NCI-H1092 treated with DMSO at 0.1 percent for 48 hours (cell line): ENCODE measurements around the gene MAN1A2.
A peak's percentile ranks its signal among the peaks of the same experiment; 100 is the strongest.

Experiments
- DNase-seq: peaks from one replicate; lab custom pipeline; 2025; lab: John Stamatoyannopoulos, UW

The MAN1A2 gene

DNA sequence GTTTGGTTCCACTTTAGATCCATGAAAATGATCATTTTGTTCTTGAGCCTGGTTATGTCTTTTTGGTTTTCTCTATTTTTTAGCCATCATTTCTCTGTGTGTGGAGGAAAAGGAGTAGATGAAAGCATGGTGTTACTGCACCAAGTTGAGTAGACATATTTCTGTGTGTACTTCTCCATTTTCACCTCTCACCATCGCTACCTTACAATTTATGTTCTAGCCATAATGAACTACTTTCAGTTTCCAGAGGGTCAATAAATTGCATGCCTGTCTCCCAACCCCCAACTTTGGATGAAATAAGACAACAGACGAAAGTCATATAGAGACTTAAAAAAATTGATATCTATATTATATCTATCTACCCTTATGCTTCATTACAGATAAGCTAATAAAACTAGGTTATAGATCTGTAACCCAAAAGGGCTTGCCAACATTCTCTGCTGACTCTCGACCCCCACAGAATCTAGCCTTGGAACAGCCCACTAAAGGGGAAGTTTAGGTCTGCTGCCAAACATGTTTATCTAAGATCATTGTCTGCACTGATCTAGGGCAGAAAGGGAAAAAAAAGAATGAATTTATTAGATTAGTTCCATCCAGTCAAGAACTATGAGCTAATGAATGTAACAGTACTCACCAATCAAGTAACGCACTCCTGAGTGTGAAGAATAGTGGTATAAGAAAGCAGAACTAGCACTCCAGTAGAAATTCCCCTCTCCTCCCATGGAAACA is 7.5 kb upstream of the MAN1A2 start:
- DNase-seq = no peak

DNA sequence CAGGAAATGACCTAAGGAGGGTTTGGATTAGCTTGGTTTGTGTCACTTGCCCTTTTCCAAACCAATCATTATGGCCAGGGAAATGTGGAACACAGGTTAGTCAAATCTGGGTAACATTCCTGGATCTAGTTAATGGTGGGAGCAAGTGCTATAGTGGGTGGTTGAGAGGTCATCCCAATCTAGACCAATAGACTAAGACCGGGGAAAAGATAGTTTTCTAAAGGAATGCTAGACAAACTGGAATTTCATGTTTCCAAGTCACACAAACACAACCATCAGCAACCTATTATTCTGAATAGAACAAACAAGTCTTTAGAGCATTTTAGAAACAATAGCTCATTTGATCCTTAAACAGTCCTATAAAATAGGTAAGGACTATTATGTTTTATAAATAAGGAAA is 4.3 kb upstream of the MAN1A2 start:
- DNase-seq = no peak

DNA sequence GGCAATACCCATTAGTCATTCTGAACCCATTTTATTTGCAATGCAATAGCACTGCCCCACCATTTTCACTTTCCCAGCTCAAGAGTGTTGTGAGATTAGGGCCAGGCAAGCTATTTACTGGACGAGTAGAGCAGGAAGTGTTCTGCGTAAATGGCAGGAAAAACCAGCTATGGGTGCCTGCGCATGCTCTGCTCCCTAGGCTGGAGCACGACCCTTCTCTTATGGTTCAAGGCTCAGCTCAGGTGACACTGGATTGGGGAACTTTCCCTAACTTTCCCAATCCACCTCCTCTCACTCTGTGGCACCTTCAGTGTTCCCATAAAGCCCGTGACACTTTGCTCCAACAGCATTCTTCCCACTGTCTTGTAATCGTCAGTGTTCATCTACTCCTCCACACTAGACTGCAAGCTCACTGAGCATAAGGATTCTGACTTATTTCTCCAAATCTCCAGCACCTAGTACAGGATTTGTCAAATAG is 3.6 kb upstream of the MAN1A2 start:
- no peak for DNase-seq

DNA sequence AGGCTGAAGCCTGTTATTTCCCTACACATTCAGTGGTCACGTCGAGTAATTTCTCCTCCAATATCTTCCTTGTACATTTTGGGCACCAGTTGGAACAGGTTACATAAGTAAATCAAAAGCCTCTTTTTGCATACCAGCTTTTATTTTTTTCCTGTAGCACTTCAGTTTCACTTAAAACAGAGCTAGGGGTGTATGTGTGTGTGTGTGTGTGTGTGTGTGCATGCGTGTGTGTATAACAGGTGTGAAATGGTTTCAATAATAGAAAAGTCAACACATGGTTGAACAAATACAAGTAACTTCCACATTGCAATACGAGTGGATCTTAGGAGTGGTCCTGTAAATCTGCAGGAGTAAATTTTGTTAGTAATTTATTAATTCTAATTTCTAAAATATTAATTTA is 3.0 kb upstream of the MAN1A2 start:
- no peak for DNase-seq

DNA sequence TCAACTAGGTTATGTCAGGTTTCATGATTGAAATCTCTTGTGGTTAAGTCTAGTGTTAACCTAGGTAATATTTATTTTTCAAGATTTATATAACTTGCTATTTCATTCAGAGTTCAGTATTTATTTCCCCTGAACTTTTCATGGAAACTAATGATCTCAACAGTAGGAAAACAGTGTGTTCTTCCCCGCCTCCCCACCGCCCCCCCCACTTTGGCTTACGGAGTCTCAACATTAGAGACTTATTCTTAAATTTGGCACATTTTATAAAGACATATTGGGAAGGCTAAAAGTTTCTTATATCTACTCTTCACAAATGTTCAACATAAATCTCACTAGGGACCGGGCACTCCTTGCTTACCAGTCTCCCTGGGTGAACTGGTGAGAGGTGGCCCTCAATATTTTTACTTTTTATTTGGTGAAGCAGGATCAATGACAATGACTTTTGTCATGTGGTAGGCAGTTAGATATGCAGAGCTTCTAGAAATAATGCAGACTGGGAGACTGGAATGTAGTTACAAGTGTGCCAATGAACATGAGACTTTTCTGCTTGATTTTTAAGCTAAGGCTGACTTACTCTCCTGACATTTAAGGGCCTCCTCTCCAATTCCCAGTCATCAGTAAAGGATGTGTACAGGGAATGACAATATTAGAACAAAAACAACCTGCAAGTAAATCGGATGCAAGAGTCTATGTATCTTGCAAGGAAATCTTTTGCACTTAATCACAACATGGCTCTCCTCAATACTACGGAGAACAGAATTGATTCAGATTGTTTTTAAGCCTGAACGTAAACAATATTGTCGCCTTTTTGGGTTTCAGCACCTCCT is 1.7 kb upstream of the MAN1A2 start:
- DNase-seq = peak; percentile 34

DNA sequence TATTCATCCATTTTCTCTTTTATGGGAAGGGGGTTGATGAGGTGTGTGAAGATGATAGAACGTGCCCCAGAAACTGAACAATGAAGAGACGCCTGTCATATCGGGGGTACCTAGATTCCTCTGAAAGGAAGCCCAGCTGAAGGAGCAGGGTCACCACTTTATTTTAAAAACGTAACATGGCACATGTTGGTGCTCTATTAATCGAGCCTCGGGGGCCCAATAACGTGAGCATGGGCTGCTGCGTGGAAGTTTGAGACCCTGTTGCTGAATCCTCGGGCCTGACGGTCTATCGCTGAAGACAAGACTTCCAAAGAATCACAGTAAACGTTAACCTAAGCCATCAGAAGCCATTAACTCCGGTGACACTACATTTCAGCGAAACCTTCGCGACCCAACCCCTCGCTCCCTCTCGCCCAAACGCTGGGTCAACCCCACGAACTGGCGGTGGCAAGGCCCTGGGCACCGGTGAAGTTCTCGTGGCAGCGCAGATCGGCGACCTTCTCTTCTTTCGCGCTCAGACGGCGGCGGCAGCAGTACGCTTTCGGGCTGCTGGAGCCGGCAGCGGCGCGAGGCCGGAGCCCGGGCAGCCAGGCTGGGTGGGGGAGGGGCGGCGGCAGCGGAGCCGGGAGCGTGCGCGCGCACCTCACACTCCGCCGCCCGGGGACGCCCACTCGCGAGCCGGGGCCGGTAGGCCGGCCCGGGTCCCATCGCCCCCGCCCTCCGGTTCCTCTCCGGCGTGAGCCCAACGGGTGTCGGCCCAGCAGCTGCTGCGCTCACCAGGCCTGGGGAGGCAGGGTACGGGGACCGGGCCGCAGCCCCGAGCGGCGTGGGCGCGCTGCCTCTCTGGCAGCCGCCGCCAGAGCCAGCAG is 838 bp upstream of the MAN1A2 start:
- peak; percentile 77 for DNase-seq

DNA sequence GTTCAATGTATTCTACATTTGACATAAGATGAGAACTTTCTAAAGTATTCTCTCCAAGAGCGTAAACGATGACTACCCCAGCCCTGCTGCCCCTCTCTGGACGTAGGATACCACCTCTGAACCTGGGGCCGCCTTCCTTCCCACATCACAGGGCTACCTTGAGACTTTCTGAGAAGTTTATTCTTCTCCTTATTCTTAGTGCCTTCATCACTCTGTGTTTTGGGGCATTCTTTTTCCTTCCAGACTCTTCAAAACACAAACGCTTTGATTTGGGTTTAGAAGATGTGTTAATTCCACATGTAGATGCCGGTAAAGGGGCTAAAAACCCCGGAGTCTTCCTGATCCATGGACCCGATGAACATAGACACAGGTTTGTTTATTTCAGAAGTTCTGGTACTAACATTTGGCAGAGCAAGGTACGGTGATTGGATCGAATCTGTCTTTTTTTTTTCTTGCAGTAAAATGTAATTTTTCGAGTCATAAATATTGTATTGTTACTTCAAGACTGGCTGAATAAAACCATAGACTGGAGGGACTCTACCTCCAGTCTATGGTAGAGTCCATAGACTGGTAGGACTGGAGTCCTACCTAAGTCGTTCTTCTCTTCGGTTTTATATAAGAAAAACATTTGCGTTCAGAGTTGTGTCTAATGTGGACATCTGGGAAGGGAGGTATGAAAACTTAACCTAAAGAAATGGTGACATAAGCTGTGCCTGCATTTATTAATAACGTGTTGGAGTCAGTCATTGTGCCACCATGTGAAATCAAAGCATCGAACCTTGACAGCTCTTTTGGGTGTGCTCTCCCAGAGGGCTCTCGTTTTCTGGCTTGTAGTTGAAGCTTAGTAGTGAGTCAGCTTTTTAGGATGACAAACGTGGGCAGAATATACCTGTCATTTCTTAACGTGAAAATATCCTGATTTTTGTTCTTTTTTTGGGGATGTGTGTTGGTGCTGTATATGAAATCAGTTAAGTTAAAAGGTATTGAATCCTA is 1.2 kb downstream of the MAN1A2 start:
- DNase-seq = peak; percentile 24

DNA sequence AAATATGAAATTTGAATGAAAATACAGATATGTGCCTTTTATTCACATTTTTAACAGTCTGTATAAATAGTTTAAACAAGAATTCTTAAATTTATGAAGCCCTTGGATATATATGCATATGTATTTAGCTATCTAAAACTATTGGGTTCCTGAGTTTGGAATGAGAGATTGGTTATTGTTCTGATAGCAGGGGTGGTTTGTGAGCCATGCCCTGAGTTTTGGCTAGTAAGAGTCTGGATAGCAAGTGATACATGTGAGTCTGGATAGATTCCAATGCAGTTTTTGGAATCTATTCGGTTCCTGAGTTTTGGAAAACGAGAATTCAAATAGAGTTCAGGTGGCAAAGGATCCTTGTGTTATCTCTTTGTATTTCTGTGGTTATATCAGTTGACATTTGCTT is 2.8 kb downstream of the MAN1A2 start:
- no peak for DNase-seq

DNA sequence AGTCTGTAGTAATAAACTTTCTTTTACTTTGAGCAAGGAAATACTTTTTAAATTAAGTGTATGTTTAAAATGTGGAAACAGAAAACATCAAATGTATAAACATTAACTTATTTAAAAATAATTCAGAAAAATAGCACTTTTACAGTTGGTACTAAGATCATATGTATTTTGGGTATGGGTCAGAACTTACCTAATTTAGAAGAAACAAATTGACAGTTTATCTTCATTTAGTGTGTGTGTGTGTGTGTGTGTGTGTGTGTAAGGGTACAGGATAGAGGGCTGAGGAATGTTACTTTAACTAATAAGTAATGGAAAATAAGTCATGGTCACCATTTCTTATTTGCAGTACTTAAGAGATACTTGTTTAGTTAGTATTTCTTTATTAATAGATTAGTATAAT is 3.3 kb downstream of the MAN1A2 start:
- no peak for DNase-seq

DNA sequence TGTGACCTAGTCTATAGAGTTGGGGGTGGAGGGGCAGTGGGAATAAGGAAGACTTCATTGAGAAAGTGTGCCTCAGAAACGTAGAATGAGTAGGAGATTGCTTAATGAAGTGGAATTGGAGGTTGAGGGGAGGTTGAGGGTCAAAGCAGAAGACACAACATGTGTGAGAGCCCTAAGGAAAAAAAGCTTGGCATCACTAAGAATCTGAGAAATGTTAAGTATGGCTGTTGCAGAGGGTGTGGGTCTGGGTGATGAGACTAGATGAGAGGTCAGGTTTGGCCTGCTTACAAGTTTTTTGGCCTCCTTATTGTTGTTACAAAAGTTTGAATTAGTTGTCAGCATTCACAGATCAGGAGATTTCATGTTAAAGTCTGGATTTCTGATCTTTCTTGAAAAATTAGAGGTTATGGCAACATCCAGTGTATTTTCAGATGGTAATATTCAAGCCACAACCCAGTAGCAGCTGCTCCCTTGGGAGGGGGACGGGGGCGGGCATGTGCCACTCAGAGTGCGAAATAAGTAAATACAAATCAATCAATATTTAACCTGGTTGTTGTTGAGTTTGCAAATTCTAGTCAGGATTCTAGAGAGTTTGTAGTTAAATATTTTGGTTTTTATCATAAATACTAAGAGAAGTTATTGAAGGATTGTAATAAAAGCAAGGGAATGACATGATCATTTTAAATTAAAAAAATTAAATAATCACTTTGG is 4.3 kb downstream of the MAN1A2 start:
- no peak for DNase-seq

DNA sequence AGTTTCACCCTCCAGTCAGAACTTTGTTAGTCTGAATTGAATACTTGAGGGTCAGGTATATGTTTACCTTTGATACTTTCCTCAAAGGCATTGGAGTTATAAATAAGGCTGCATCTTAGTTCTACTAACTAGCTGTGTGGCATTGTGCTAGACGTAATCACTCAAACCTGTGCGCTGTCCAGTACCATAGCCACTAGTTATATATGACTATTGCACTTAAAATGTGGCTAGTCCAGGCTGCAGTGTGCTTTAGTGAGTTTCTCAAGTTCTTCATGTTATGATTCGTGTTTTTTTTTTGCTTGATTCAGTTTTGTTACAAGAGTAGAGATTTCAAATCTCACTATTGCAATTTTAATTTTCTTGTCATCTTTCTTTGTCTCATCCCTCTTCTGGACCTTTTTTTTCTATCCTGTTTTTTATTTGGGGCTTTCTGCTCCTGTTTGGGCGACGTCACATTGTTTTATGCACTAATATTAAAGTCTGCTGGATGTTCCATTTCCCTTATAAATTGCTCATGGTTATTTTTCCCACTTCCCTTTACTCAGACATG is 5.7 kb downstream of the MAN1A2 start:
- no peak for DNase-seq

DNA sequence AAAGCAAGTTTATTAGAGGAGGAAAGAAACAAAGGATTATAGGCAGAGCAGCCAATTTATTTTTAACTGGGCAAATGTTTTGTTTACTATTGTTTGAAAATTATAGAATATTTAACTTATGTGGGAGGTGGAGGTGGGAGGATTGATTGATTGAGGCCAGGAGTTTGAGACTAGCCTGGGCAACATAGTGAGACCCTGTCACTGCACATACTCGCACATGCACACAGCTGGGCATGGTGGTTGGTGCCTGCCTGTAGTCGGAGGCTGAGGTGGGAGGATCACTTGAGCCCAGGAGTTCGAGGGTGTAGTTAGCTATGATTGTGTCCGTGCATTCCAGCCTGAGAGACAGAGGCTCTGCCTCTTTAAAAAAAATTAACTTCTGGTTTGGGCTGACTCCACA is 6.7 kb downstream of the MAN1A2 start:
- no peak for DNase-seq

DNA sequence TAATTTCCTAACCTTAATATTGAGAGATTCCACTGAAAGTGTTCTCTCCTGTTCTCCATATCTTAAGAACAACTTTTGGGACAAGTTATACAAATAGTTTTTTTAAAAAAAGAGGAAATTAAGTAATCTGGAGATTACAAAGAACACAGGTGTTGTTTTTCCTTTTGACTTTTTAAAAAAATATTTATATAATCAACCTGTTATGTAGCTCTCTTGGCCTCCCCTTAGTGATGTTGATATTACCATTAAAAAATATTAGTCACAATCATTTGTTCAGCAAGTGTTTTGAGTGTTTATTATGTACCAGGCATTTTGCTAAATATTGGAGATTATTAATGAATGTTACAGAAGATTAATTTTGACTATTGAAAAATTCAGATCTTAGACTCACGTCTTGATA is 8.1 kb downstream of the MAN1A2 start:
- DNase-seq = no peak

DNA sequence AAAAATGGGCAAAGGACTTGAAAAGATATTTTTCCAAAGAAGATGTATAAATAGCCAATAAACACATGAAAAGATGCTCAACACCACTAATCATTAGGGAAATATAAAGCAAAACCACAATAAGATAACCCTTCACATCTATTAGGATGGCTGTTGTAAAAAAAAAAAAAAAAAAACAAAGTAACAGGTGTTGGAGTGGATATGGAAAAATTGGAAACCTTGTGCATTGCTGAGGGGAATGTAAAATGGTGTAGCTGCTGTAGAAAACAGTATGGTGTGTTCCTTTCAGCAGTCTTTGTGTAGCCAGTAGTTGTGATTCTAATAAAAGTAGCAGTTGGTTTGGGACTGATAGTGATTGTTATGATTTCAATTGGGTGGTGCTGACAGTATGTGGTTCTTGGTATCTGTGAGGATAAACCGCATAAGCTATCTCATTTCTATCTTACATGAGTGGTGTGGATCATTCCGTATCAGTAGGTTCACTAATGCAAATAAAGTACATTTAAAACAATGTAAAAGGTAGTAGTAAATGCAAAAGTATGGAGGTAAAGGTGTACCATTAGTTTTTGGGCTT is 19.9 kb downstream of the MAN1A2 start:
- no peak for DNase-seq

DNA sequence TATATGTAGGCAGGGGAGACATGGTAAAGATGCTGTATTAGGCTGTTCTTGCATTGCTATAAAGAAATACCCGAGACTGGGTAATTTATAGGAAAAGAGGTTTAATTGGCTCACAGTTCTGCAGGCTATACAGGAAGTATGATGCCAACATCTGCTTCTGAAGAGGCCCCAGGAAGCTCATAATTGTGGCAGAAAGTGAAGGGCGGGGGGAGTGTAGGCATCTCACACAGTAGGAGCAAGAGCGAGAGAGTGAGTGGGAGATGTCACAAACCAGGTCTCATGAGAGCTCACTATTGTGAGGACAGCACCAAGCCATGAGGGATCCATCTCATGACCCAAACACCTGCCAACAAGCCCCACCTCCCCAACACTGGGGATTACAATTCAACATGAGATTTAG is 21.1 kb downstream of the MAN1A2 start:
- no peak for DNase-seq

DNA sequence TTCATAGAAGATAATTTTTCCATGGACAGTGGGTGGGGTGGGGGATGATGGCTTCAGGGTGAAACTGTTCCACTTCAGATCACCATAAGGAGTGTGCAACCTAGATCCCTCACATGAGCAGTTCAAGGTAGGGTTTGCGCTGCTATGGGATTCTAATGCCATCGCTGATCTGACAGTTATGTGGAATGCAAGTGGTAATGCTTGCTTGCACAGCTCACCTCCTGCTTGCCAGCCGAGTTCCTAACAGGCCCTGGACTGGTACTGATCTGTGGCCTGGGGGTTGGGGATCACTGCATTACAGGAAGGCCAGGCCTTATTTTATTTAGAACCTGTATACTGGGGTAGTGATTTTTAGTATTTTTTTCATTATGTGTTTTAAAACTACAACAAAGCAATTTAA is 22.0 kb downstream of the MAN1A2 start:
- no peak for DNase-seq

DNA sequence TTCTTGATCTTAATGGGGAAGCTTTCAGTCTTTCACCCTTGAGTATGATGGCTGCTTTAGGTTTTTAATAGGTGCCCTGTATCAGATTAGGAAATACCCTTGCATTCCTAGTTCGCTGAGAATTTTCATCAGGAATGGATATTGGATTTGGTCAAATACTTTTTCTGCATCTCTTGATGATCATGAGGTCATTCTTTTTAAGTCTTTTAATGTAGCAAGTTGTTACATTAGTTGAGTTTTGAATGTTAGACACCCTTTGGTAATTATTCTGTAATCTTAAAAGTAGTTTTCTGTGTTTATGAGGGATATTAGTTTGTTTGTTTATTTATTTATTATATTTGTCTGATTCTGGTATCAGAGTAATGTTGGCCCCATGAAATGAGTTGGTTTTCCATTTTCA is 22.5 kb downstream of the MAN1A2 start:
- DNase-seq = no peak

DNA sequence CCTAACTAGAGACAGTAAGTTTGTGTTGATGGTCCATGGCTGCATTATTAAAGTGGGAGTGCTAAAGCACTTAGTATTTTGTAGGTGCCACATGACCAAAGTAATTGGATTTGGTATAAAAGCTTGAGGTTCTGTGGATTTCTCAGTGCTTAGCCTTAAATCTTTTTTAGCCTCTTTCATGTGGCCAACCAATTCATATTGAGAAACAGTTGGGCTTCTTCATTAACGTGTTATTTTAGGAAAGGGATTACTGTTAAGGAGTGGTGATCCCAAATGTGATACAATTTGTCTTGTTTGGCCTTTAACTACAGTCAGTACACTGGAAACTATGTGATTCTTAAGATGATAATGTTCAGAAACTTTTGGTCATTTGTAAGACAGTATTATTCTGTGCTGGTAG is 25.5 kb downstream of the MAN1A2 start:
- no peak for DNase-seq

DNA sequence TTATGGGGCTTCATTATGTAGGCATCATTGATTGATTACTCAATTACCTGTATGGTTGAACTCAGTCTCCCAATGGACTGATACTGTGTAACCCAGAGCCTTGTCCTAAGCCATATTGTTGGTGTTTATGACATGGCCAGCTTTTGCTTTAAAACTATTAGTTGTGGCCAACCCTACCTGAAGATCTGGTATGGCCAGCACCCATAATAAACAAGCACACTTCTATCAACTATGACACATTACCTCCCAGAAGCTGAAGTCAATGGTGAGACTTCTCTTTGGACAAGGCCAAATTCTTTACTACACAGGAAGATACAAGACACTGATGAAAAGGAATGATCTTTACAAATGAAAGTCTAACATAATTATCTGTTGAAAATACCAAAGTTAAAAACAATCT is 28.8 kb downstream of the MAN1A2 start:
- no peak for DNase-seq

DNA sequence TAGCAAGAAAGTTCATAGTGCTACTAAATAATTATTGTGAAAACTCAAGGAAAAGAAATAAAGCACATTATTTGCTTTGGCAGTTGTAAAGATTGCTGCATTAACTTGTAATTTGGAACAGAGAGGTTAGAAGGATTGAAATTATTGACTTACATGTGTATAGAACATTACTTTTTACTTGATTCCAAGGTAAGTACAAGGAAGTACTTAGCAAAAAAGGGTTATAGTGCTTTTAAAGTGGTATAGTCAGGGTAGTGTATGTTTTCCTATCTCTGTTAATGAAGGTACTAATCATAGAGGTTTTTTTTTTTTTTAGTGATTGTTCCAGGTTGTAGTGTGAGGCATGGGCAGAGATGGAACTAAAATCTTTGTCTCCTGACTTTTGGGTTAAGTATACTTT is 29.4 kb downstream of the MAN1A2 start:
- DNase-seq = no peak
